K562 (cell line): ENCODE data around the gene UTS2R. TPM values are rescaled to one million over a fixed set of nuclear protein-coding genes. Genes with fewer than 3 reads are reported as not detected.

ENCODE experiments used
- BRD9 ChIP-seq: fragments of 450-650 bp; IDR thresholded peaks from 2 replicates; pipeline ENCODE4 v1.6.1; 2018; ENCODE audit warnings: low read depth; ENCODE audit not compliant: partially characterized antibody
- CTCF ChIP-seq, 3 experiments: IDR thresholded peaks in 2 of 3; conservative IDR thresholded peaks in 1 of 3; 2 replicates each; pipeline ENCODE4 v1.5.1; 2011 to 2012; ENCODE audit warnings: low read length in 3 of 3, mild to moderate bottlenecking in 3 of 3, control low read depth in 2 of 3, improper control_type of control experiment in 1 of 3, inconsistent platforms in 1 of 3, low read depth in 1 of 3, mixed read lengths in 1 of 3, moderate library complexity in 1 of 3; ENCODE audit not compliant: insufficient read depth in 2 of 3
- EP400 ChIP-seq: fragments of 450-650 bp; IDR thresholded peaks from 2 replicates; pipeline ENCODE4 v1.6.1; 2017; ENCODE audit warnings: antibody characterized with exemption, mild to moderate bottlenecking, moderate library complexity
- ETS1 ChIP-seq: conservative IDR thresholded peaks from 2 replicates; pipeline ENCODE4 v1.6.1; 2011; ENCODE audit warnings: low read depth, mild to moderate bottlenecking, low read length; ENCODE audit not compliant: control insufficient read depth
- ETV5 ChIP-seq: sonication (generic); formaldehyde crosslinking; IDR thresholded peaks from 2 replicates; pipeline ENCODE4 v1.4.0; 2020; ENCODE audit warnings: low read depth, mild to moderate bottlenecking, missing genetic modification reagents
- GABPB1 ChIP-seq: sonication (generic); formaldehyde crosslinking; IDR thresholded peaks from 2 replicates; pipeline ENCODE4 v1.8.0; 2022; ENCODE audit warnings: mild to moderate bottlenecking, missing genetic modification reagents
- LCOR ChIP-seq: sonication (generic); formaldehyde crosslinking; IDR thresholded peaks from 2 replicates; pipeline ENCODE4 v1.8.0; 2022; ENCODE audit warnings: mild to moderate bottlenecking, missing genetic modification reagents
- LEF1 ChIP-seq: fragments of 450-650 bp; IDR thresholded peaks from 2 replicates; pipeline ENCODE4 v1.6.1; 2016; ENCODE audit warnings: mild to moderate bottlenecking
- NFYB ChIP-seq: IDR thresholded peaks from 2 replicates; pipeline ENCODE4 v1.6.1; 2011; ENCODE audit warnings: mild to moderate bottlenecking, moderate library complexity; ENCODE audit not compliant: insufficient read length; ENCODE audit errors: extremely low read depth
- PRMT5 ChIP-seq: sonication (generic); formaldehyde crosslinking; IDR thresholded peaks from 2 replicates; pipeline ENCODE4 v1.5.0; 2020; ENCODE audit warnings: missing genetic modification reagents
- RAD21 ChIP-seq, 2 experiments: fragments of 250-450 bp in 1 of 2; fragments of 450-650 bp in 1 of 2; sonication (Bioruptor Pico) in 1 of 2; formaldehyde crosslinking in 1 of 2; IDR thresholded peaks in 1 of 2; conservative IDR thresholded peaks in 1 of 2; 2 replicates each; pipeline versions ENCODE4 v1.4.0 to v1.8.0; 2020 to 2022; ENCODE audit warnings: mild to moderate bottlenecking in 2 of 2, moderate library complexity in 1 of 2
- RBBP5 ChIP-seq: fragments of 200-600 bp; sonication (generic); IDR thresholded peaks from 2 replicates; pipeline ENCODE4 v1.6.1; 2012; ENCODE audit warnings: borderline replicate concordance, mild to moderate bottlenecking, low read length, control low read depth, inconsistent platforms; ENCODE audit not compliant: insufficient read depth, poor library complexity, severe bottlenecking
- SAP30 ChIP-seq: fragments of 200-600 bp; sonication (generic); IDR thresholded peaks from 2 replicates; pipeline ENCODE4 v1.6.1; 2012; ENCODE audit warnings: borderline replicate concordance, low read depth, mild to moderate bottlenecking, moderate library complexity, low read length, control low read depth, inconsistent platforms; ENCODE audit not compliant: insufficient read depth, poor library complexity, severe bottlenecking
- TGIF2 ChIP-seq: sonication (generic); formaldehyde crosslinking; IDR thresholded peaks from 2 replicates; pipeline ENCODE4 v1.8.1; 2022; ENCODE audit warnings: mild to moderate bottlenecking, missing genetic modification reagents, moderate library complexity
- TSC22D4 ChIP-seq: fragments of 450-650 bp; IDR thresholded peaks from 2 replicates; pipeline ENCODE4 v1.6.1; 2016; ENCODE audit warnings: missing genetic modification characterization, missing biosample characterization, control low read depth
- UBTF ChIP-seq, 2 experiments: IDR thresholded peaks; 2 replicates each; pipeline ENCODE4 v1.6.1; 2012; ENCODE audit warnings: improper control_type of control experiment in 2 of 2, low read depth in 2 of 2, low read length in 2 of 2, borderline replicate concordance in 1 of 2
- XRCC4 ChIP-seq: IDR thresholded peaks from one replicate; pipeline ENCODE4 v1.6.1; 2011; ENCODE audit not compliant: insufficient read depth, insufficient read length; ENCODE audit errors: extremely low read depth
- ZNF12 ChIP-seq: sonication (generic); formaldehyde crosslinking; IDR thresholded peaks from 2 replicates; pipeline ENCODE4 v1.4.0; 2020; ENCODE audit warnings: mild to moderate bottlenecking, missing genetic modification reagents
- ZNF263 ChIP-seq: sonication (generic); formaldehyde crosslinking; IDR thresholded peaks from 2 replicates; pipeline ENCODE4 v1.8.0; 2022; ENCODE audit warnings: mild to moderate bottlenecking, missing genetic modification reagents, borderline replicate concordance
- ZNF3 ChIP-seq: fragments of 250-450 bp; sonication (Bioruptor Pico); IDR thresholded peaks from 2 replicates; pipeline ENCODE4 v1.5.0; 2021; ENCODE audit warnings: mild to moderate bottlenecking, moderate library complexity
- ZNF778 ChIP-seq: fragments of 450-650 bp; formaldehyde crosslinking; IDR thresholded peaks from 2 replicates; pipeline ENCODE4 v1.4.0; 2020; ENCODE audit warnings: mild to moderate bottlenecking, moderate library complexity
- ZNF785 ChIP-seq: fragments of 250-450 bp; sonication (Bioruptor Pico); IDR thresholded peaks from 2 replicates; pipeline ENCODE4 v1.4.0; 2020; ENCODE audit warnings: mild to moderate bottlenecking
- polyA plus RNA-seq, 8 experiments: library from polyadenylated mRNA; depleted of rRNA in 4 of 8; stranded (reverse) in 5 of 8; unstranded in 3 of 8; fragments of >200 nt; fragmentation: Nextera tagmentation in 2 of 8; fragmentation: Illumina TruSeq in 1 of 8; extraction: Ambion mirVana in 2 of 8; extraction: Trizol in 1 of 8; gene quantifications; 2 replicates each; pipeline versions ENCODE4 v1.2.1 to v1.2.3, GENCODE V29; 2011 to 2014; ENCODE audit warnings: inconsistent platforms in 1 of 8, missing spikeins in 1 of 8
- total RNA-seq, 7 experiments: library from RNA; depleted of rRNA in 6 of 7; stranded (reverse); fragments of >200 nt in 6 of 7; fragmentation: Illumina TruSeq in 2 of 7; extraction: Trizol in 2 of 7; gene quantifications; 2 replicates each; pipeline versions ENCODE4 v1.2.1 to v1.2.3, GENCODE V29; 2011 to 2021; ENCODE audit warnings: low replicate concordance in 1 of 7

The UTS2R gene
- total and polyA plus RNA-seq, 9 of the 15 experiments (the other 6 are each of a cell fraction or from before 2014, with no cell fraction given), result 0.22 TPM; not detected in 8

- TF ChIP-seq SAP30, result peak; percentile 74
- peak; percentile 97 for TF ChIP-seq PRMT5
- no peak for TF ChIP-seq BRD9
- TF ChIP-seq ZNF3 (CRISPR knock-in tag), result no peak
- TF ChIP-seq ZNF785 (CRISPR knock-in tag), result no peak
- TF ChIP-seq ETS1, result peak; percentile 84; the same call in 1 of the 2 replicates
- no peak for TF ChIP-seq XRCC4
- TF ChIP-seq UBTF (IDR thresholded peaks at IDR 0.05; ENCODE audit: borderline replicate concordance in 1 of 2, low read depth in 2 of 2, low read length in 2 of 2), result peak in 1 of 2 experiments; percentile 79; a peak in 2 of 4 replicates
- TF ChIP-seq GABPB1 (CRISPR knock-in tag), result peak; percentile 78
- no peak for TF ChIP-seq EP400
- no peak for TF ChIP-seq ZNF778
- TF ChIP-seq TSC22D4 (tag), result no peak
- peak; percentile 91 for TF ChIP-seq LCOR (CRISPR knock-in tag)
- TF ChIP-seq ZNF12, result 0 out of 2 replicates have a peak, but pooled peaks have one; percentile 58
- TF ChIP-seq RAD21 (CRISPR knock-in tag; conservative IDR thresholded peaks at IDR 0.05 in 1 of 2, IDR thresholded peaks at IDR 0.05 in 1 of 2), result peak; percentile 76 to 86
- TF ChIP-seq NFYB, result no peak
- TF ChIP-seq ETV5 (CRISPR knock-in tag), result peak; percentile 64; the same call in 1 of the 2 replicates
- TF ChIP-seq RBBP5, result no peak
- peak; percentile 73 to 91 (median 79) for TF ChIP-seq CTCF (IDR thresholded peaks at IDR 0.05 in 2 of 3, conservative IDR thresholded peaks at IDR 0.05 in 1 of 3; ENCODE audit: insufficient read depth in 2 of 3, low read depth in 1 of 3, low read length in 3 of 3)
- TF ChIP-seq LEF1, result 0 out of 2 replicates have a peak, but pooled peaks have one; percentile 18
- TF ChIP-seq ZNF263 (CRISPR knock-in tag), result peak; percentile 71; the same call in 1 of the 2 replicates
- peak; percentile 91; the same call in 1 of the 2 replicates for TF ChIP-seq TGIF2 (CRISPR knock-in tag)
Measured at GRCh38 chr17:82414548-82415281, 43.1 kb downstream of the UTS2R start (continued).
